Astrocyte (in vitro differentiated cells and primary cell): Measurements from ENCODE around the gene SPP1.

Source experiments
- EZH2 ChIP-seq: IDR thresholded peaks from 2 replicates; pipeline ENCODE4 v1.6.1; 2012; ENCODE audit warnings: mild to moderate bottlenecking, low read length, inconsistent platforms; ENCODE audit not compliant: insufficient read depth
- TF ChIP-seq, protein P1 (sequence below): IDR thresholded peaks from 2 replicates; pipeline ENCODE4 v1.5.1; 2011; ENCODE audit warnings: low read depth, mild to moderate bottlenecking, inconsistent platforms, low read length, moderate library complexity; ENCODE audit not compliant: insufficient read depth

DNA sequence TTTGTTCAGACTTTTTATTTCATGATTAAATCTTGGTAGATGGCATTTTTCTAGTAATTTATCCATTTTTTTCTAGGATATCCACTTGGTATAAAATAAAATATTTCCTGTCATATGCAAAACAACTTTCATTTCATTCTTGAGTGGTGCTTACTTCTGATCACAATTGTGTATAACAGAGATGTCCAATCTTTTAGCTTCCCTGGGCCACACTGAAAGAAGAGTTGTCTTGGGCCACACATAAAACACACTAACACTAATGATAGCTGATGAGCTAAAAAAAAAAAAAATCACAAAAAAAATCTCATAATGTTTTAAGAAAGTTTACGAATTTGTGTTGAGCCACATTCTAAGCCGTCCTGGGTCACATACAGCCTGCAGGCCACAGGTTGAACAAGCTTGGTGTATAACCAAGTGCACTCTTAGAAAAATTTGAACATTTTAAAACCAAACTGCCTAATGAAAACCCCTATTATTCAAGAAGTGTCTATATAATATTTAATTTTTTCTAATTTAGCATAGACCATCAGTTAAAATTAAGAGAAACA, 41.3 kb upstream of the SPP1 start:
- no peak for TF ChIP-seq EZH2
- TF ChIP-seq, protein P1, sequence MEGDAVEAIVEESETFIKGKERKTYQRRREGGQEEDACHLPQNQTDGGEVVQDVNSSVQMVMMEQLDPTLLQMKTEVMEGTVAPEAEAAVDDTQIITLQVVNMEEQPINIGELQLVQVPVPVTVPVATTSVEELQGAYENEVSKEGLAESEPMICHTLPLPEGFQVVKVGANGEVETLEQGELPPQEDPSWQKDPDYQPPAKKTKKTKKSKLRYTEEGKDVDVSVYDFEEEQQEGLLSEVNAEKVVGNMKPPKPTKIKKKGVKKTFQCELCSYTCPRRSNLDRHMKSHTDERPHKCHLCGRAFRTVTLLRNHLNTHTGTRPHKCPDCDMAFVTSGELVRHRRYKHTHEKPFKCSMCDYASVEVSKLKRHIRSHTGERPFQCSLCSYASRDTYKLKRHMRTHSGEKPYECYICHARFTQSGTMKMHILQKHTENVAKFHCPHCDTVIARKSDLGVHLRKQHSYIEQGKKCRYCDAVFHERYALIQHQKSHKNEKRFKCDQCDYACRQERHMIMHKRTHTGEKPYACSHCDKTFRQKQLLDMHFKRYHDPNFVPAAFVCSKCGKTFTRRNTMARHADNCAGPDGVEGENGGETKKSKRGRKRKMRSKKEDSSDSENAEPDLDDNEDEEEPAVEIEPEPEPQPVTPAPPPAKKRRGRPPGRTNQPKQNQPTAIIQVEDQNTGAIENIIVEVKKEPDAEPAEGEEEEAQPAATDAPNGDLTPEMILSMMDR, result no peak
